CD8-positive, alpha-beta memory T cell (primary cell): ENCODE results near the gene SMLR1. TPM values are rescaled to one million over a fixed set of nuclear protein-coding genes. Genes with fewer than 3 reads are reported as not detected.

ENCODE experiments used
- CTCF ChIA-PET: fragments of 350-600 bp; sonication (Branson Sonifier 250); formaldehyde crosslinking; loops from one replicate; lab custom pipeline; 2021; ENCODE audit warnings: antibody characterized with exemption; lab: Charles Lee
- POLR2A ChIA-PET: fragments of 350-600 bp; sonication (Branson Sonifier 250); formaldehyde crosslinking; loops from one replicate; lab custom pipeline; 2021; ENCODE audit warnings: antibody characterized with exemption; lab: Charles Lee
- DNase-seq, 5 donors: peaks; one replicate each; pipeline versions ENCODE4 v3.0.0 to v3.0.0-alpha.2; 2020 to 2022; ENCODE audit warnings: mixed read lengths in 1 of 5
- H3K27ac ChIP-seq: one replicate; pipeline ENCODE4 v1.7.0; 2013; ENCODE audit warnings: low read depth, mild to moderate bottlenecking, low read length, moderate library complexity
- H3K27me3 ChIP-seq: 2 replicates; pipeline ENCODE4 v1.7.0; 2013; ENCODE audit warnings: low read length, mild to moderate bottlenecking; ENCODE audit not compliant: insufficient read depth, poor library complexity, severe bottlenecking
- H3K36me3 ChIP-seq: 2 replicates; pipeline ENCODE4 v1.7.0; 2013; ENCODE audit warnings: mild to moderate bottlenecking, low read length, moderate library complexity; ENCODE audit not compliant: insufficient read depth
- H3K4me1 ChIP-seq: 2 replicates; pipeline ENCODE4 v1.7.0; 2013; ENCODE audit warnings: mild to moderate bottlenecking, low read length, moderate library complexity; ENCODE audit not compliant: insufficient read depth
- H3K4me3 ChIP-seq: 2 replicates; pipeline ENCODE4 v1.7.0; 2013; ENCODE audit warnings: mild to moderate bottlenecking, low read length
- H3K9me3 ChIP-seq: 2 replicates; pipeline ENCODE4 v1.7.0; 2013; ENCODE audit warnings: mild to moderate bottlenecking, low read length
- H3K27ac Mint-ChIP-seq, 8 donors: one replicate each; pipeline ENCODE4 v1.8.0; 2020 to 2021; ENCODE audit warnings: mixed read lengths in 8 of 8, mild to moderate bottlenecking in 6 of 8, inconsistent platforms in 3 of 8, moderate library complexity in 3 of 8
- H3K27me3 Mint-ChIP-seq, 2 donors: one replicate each; pipeline ENCODE4 v1.8.0; 2020 to 2021; ENCODE audit warnings: mixed read lengths in 2 of 2, mild to moderate bottlenecking in 1 of 2, moderate library complexity in 1 of 2
- H3K36me3 Mint-ChIP-seq, 3 donors: one replicate each; pipeline ENCODE4 v1.8.0; 2020 to 2021; ENCODE audit warnings: mixed read lengths in 3 of 3, inconsistent platforms in 1 of 3, mild to moderate bottlenecking in 1 of 3
- H3K4me1 Mint-ChIP-seq, 3 donors: one replicate each; pipeline ENCODE4 v1.8.0; 2020 to 2021; ENCODE audit warnings: mixed read lengths in 3 of 3, inconsistent platforms in 1 of 3, mild to moderate bottlenecking in 1 of 3
- H3K4me3 Mint-ChIP-seq, 7 donors: one replicate each; pipeline ENCODE4 v1.8.0; 2020 to 2021; ENCODE audit warnings: mixed read lengths in 7 of 7, mild to moderate bottlenecking in 6 of 7, moderate library complexity in 4 of 7, inconsistent platforms in 2 of 7
- H3K9me3 Mint-ChIP-seq, 5 donors: one replicate each; pipeline ENCODE4 v1.8.0; 2020 to 2022; ENCODE audit warnings: mixed read lengths in 5 of 5, mild to moderate bottlenecking in 3 of 5, moderate library complexity in 2 of 5, inconsistent platforms in 1 of 5
- polyA plus RNA-seq: library from polyadenylated mRNA; unstranded; fragments of 300-500 nt; fragmentation: Illumina TruSeq; gene quantifications from one replicate; pipeline ENCODE4 v1.2.3, GENCODE V29; 2021
- total RNA-seq, 2 experiments: library from RNA; stranded (reverse); gene quantifications; one replicate each; pipeline ENCODE4 v1.2.3, GENCODE V29; 2021

The SMLR1 gene
- total and polyA plus RNA-seq, 3 experiments from 2014 or later, result not detected

DNA sequence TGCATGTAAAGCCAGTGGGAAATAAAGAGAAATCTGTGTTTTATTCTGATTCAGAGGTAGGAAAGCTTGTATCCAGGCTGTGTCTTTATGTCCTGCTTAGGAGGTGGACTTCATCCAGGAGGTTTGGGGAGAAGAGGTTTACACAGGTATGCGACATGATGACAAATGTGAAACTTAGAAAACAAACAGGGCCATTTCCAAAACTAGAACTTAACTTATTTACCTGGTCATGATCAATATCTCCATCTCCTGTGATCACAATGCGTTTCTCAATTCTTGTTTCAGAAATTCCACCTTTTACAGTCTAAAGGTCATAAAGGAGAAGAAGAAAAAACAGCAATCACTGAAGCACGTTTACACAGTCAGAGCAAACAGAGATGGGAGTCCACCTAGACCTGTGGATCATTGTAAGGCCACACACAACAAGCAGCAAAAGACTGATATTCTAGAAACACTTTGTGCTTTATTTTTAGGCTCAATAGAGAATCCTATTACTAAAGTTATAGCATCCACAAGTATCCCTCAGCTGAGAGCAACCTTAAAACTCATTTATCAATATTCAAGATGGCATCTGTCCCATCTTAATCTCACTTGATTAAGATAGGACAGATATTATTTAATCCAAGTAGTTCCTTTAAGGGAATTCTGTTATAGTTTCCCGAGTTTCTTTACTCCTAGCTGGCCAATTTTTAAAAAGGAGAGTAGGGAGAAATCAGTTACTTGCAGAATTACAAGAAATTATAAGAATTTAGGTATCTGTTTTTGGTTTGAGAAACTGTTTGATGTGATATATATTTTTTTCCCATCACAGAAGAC is 36.4 kb downstream of the SMLR1 start:
- no peak for DNase-seq
- Mint-ChIP-seq H3K36me3 (peaks cover 0 to 8% (median 1%) of the 10 kb centered on the region in 3 donors), H3K4me3 (no peak overlapping the region), H3K27me3 (peaks cover 0 to 1% of the 10 kb centered on the region in 2 donors), H3K4me1 (no peaks in the 10 kb centered on the region), H3K27ac (no peak overlapping the region), H3K9me3 (no peaks in the 10 kb centered on the region)
- Histone ChIP-seq H3K4me1 (no peaks in the 10 kb centered on the region), H3K27me3 (no peaks in the 10 kb centered on the region), H3K9me3 (no peaks in the 10 kb centered on the region), H3K4me3 (no peak overlapping the region), H3K36me3 (no peaks in the 10 kb centered on the region), H3K27ac (no peak overlapping the region)
- CTCF ChIA-PET, result interaction anchor here (1.3 to 1.4 kb wide), 2 partner anchors 9 to 21 kb away, joined by 3 to 5 read pairs; no protein-coding TSS in a partner anchor
- POLR2A ChIA-PET, result no interaction called here

DNA sequence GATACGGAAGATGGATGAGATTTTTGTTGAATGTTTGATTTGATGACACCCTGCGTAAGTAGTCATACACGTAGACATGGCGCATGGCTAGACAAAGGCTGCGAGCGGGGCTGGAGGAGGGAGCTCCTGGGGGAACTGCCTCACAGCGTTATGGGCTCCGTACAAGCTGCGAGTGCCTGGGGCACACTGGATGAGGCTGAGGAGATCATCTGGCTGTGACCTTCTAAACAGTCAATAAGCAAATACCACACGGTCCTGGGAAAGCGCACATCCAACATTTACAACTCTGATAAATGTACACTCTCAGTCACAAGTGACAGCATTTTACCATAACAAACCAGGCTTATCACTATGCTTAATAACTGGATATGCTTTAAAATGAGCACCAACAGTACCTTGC is 37.1 kb downstream of the SMLR1 start:
- Mint-ChIP-seq H3K27me3 (peaks cover 0 to 1% of the 10 kb centered on the region in 2 donors), H3K9me3 (no peaks in the 10 kb centered on the region)
- POLR2A ChIA-PET, result no interaction called here

DNA sequence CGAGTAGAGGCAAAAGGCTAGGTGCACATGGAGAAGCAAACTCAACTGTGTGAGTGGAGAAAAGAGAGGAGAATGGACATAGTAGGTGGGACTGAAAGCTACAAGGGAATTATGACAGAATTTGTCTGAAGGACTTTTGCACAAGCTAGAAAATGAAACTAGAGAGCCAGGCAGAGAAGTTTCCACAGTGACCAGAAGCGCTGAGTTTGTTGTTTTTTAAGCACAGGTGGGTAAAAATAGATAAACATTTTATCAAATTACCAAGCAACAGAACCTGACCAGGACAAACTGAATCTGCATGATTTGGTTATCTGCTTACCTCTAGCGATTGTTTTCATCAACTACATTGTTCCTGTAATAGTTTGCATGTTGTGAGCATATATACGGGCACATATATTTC is 38.6 kb downstream of the SMLR1 start:
- H3K27me3 Mint-ChIP-seq, result peaks cover 0 to 3% of the 10 kb centered on the region in 2 donors
- CTCF ChIA-PET, result no interaction called here
- POLR2A ChIA-PET, result no interaction called here
- H3K4me1 Mint-ChIP-seq, result no peaks in the 10 kb centered on the region
- H3K4me3 Mint-ChIP-seq, result no peak overlapping the region
- Histone ChIP-seq H3K27ac (no peak overlapping the region), H3K9me3 (no peaks in the 10 kb centered on the region), H3K36me3 (no peaks in the 10 kb centered on the region), H3K4me1 (no peaks in the 10 kb centered on the region), H3K27me3 (no peaks in the 10 kb centered on the region), H3K4me3 (no peak overlapping the region)
- H3K36me3 Mint-ChIP-seq, result peaks cover 0 to 13% (median 3%) of the 10 kb centered on the region in 3 donors
- no peaks in the 10 kb centered on the region for H3K9me3 Mint-ChIP-seq
- DNase-seq, result no peak
- no peak overlapping the region for H3K27ac Mint-ChIP-seq

More for the DNA sequence above, 37.1 kb downstream of the SMLR1 start:
- DNase-seq, result no peak
- H3K9me3 ChIP-seq, result no peaks in the 10 kb centered on the region
- no peak overlapping the region for H3K27ac Mint-ChIP-seq
- H3K4me3 ChIP-seq, result no peak overlapping the region
- no peaks in the 10 kb centered on the region for H3K27me3 ChIP-seq
- H3K4me1 Mint-ChIP-seq, result no peaks in the 10 kb centered on the region
- CTCF ChIA-PET, result interaction anchor here (1.4 kb wide), 1 partner anchor 21 kb away, joined by 3 read pairs; no protein-coding TSS in a partner anchor
- H3K4me1 ChIP-seq, result no peaks in the 10 kb centered on the region
- H3K36me3 Mint-ChIP-seq, result peaks cover 0 to 8% (median 1%) of the 10 kb centered on the region in 3 donors
- H3K36me3 ChIP-seq, result no peaks in the 10 kb centered on the region
- H3K27ac ChIP-seq, result no peak overlapping the region
- H3K4me3 Mint-ChIP-seq, result no peak overlapping the region

DNA sequence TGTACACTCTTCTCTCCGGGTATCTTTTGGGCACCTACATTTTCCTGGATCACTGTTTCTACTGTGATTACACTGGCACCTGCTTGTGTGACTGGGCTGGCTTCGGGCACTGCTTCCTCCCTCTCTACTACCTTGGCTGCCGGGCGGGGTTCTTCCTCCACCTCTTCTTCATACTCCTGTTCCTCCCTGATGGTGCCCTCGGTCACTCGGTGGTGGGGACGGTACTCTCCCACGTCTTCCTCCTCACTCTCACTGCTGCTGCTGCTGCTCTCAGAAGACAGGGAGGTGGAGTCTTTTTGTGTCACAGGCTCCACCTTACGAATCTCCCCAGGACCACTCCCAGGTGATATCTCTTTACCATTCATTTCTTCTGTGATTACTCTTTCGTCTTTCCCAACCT is 42.5 kb downstream of the SMLR1 start:
- peaks cover 0 to 3% of the 10 kb centered on the region in 2 donors for H3K27me3 Mint-ChIP-seq

DNA sequence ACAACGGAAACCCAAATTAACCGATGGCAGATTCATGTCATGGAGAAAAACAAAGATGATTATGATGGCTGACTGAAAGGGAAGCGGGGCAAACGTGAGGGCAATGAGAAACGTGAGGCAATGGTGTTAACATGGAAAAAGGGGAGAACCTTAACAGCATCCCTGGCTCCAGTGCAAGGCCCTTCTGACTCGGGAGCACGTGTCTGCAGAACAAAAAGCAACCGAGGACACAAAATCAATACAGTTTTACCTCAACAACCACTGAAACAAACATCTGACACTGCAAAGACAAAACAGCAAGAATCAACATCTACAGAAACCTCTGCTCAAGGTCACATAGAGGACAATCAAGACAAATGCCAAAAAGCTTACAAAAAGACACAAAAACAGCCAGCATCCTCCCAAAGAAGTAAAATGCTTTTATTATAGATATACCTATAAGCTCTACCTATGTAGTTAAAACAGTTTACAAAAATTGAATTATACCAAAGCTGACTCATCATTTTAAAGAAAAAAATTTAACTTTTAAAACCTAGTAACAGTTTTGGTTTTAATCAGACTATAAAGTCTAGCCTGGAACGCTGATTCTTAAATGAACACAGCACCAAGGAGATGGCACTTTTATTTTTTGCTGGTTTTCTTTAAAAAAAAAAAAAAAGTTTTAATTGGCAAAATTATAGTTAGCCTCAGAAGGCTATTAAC is 43.1 kb downstream of the SMLR1 start:
- DNase-seq, result no peak
- no peaks in the 10 kb centered on the region for H3K9me3 Mint-ChIP-seq
- no peak overlapping the region for H3K4me3 ChIP-seq
- CTCF ChIA-PET, result interaction anchor here (1.1 to 2.9 kb wide), 4 partner anchors 14 to 553 kb away, joined by 3 to 14 read pairs (median 3); no protein-coding TSS in a partner anchor
- peak overlapping the region in 1 of 8 donors; percentile 29 for H3K27ac Mint-ChIP-seq
- peaks cover 0 to 4% (median 2%) of the 10 kb centered on the region in 3 donors for H3K36me3 Mint-ChIP-seq
- no peak overlapping the region for H3K27ac ChIP-seq
- POLR2A ChIA-PET, result no interaction called here
- peaks cover 0 to 3% of the 10 kb centered on the region in 2 donors for H3K27me3 Mint-ChIP-seq
- peaks cover 3 to 5% (median 5%) of the 10 kb centered on the region in 3 donors for H3K4me1 Mint-ChIP-seq
- H3K27me3 ChIP-seq, result no peaks in the 10 kb centered on the region
- H3K4me1 ChIP-seq, result no peaks in the 10 kb centered on the region
- no peak overlapping the region for H3K4me3 Mint-ChIP-seq
- H3K36me3 ChIP-seq, result no peaks in the 10 kb centered on the region
- H3K9me3 ChIP-seq, result no peaks in the 10 kb centered on the region

More for the DNA sequence above, 42.5 kb downstream of the SMLR1 start:
- ChIA-PET CTCF (interaction anchor here (1.4 kb wide), 1 partner anchor 15 kb away, joined by 5 read pairs; no protein-coding TSS in a partner anchor), POLR2A (no interaction called here)
- Mint-ChIP-seq H3K4me3 (no peak overlapping the region), H3K27ac (peak overlapping the region in 1 of 8 donors; percentile 29), H3K4me1 (peaks cover 3 to 5% (median 5%) of the 10 kb centered on the region in 3 donors), H3K36me3 (peaks cover 0 to 4% (median 3%) of the 10 kb centered on the region in 3 donors), H3K9me3 (no peaks in the 10 kb centered on the region)
- Histone ChIP-seq H3K9me3 (no peaks in the 10 kb centered on the region), H3K4me3 (no peak overlapping the region), H3K27me3 (no peaks in the 10 kb centered on the region), H3K4me1 (no peaks in the 10 kb centered on the region), H3K27ac (no peak overlapping the region), H3K36me3 (no peaks in the 10 kb centered on the region)
- no peak for DNase-seq

DNA sequence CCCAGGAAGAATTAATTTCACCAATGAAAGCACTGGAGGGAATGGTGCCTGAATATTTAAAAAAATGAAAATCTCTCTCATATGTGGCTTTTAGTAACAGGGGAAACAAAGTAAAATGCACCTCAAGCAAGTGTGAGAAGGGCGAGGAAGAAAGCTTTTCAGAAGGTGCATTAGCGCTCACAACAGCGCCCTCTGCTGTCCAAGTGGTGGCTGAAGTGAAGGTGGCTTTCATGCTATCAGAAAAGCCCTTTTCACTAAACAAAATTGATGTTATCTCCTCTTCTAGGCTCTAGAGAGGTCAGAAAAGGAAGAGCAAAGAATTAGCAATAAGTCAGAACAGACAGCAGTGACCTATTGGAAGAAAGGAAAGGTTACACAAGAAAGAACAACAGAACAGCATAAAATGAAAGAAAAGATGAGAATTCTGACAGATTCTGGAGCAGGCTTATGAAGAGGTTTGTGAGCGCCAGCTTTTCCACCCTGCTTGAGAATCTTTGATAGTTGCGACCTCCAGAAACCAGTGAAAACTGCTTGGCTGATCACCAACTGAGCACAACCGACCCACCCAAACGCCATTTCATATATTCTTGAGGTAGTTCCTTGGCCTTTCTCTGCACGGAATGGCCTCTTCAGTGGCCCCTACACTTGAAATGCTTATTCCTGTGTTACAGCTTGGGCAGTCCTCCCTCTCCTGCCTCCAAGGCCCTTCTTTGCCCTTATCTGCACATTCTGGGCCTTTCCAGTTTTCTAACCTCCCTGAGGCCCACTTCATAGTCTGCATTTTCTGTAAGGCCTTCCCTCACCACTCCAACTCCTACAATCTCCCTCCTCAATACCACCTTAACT is 45.3 kb downstream of the SMLR1 start:
- H3K4me1 Mint-ChIP-seq, result peaks cover 3 to 5% (median 5%) of the 10 kb centered on the region in 3 donors
- H3K27ac Mint-ChIP-seq, result peak overlapping the region in 2 of 8 donors; percentile 33 to 49
- ChIA-PET POLR2A (no interaction called here), CTCF (interaction anchor here (1.0 to 2.9 kb wide), 6 partner anchors 9 to 551 kb away, joined by 3 to 14 read pairs (median 4); no protein-coding TSS in a partner anchor)
- H3K36me3 ChIP-seq, result no peaks in the 10 kb centered on the region
- H3K9me3 ChIP-seq, result no peaks in the 10 kb centered on the region
- no peaks in the 10 kb centered on the region for H3K4me1 ChIP-seq
- H3K27ac ChIP-seq, result no peak overlapping the region
- H3K27me3 ChIP-seq, result no peaks in the 10 kb centered on the region
- H3K4me3 Mint-ChIP-seq, result no peak overlapping the region
- no peak overlapping the region for H3K4me3 ChIP-seq
- peaks cover 0 to 4% (median 1%) of the 10 kb centered on the region in 3 donors for H3K36me3 Mint-ChIP-seq
- H3K9me3 Mint-ChIP-seq, result no peaks in the 10 kb centered on the region
- H3K27me3 Mint-ChIP-seq, result peaks cover 0 to 2% of the 10 kb centered on the region in 2 donors
- peak; percentile 29 to 75 (median 59) for DNase-seq

DNA sequence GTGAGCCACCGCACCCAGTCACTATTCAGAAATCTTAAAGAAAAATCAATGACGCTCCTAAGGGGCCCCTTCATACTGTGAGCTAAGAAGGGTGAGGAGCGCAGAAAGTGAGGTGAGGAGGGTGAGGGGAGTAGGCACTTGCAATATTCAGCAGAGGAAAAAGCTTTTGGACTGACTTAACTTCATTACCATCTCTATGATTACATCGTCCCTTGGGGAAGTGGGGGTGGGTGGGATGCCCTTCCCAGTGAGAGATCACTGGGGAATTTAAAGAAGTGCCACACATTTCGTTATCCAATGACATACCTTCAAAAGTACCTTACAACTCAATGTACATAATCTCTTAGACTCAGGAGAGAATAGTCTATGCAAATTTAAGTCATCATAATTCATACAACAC is 46.5 kb downstream of the SMLR1 start:
- H3K4me1 Mint-ChIP-seq, result peaks cover 3 to 5% (median 5%) of the 10 kb centered on the region in 3 donors
- POLR2A ChIA-PET, result no interaction called here
- Histone ChIP-seq H3K27ac (no peak overlapping the region), H3K9me3 (no peaks in the 10 kb centered on the region), H3K4me1 (no peaks in the 10 kb centered on the region), H3K4me3 (no peak overlapping the region), H3K36me3 (no peaks in the 10 kb centered on the region), H3K27me3 (no peaks in the 10 kb centered on the region)
- no peak overlapping the region for H3K27ac Mint-ChIP-seq
- no peak overlapping the region for H3K4me3 Mint-ChIP-seq
- peaks cover 0 to 2% of the 10 kb centered on the region in 2 donors for H3K27me3 Mint-ChIP-seq
- CTCF ChIA-PET, result interaction anchor here (1.2 kb wide), 1 partner anchor 11 kb away, joined by 5 read pairs; no protein-coding TSS in a partner anchor
- peaks cover 0 to 4% (median 1%) of the 10 kb centered on the region in 3 donors for H3K36me3 Mint-ChIP-seq
- DNase-seq, result no peak
- H3K9me3 Mint-ChIP-seq, result no peaks in the 10 kb centered on the region
